NCI-H2227 (cell line): ENCODE data around the gene AANAT.
"Not testable (repeated sequence)": the region's sequence is repeated elsewhere in the genome, so short reads cannot be mapped to it uniquely, and the experiment has no call there.

Experiments
- DNase-seq: peaks from one replicate; lab custom pipeline; 2025; ENCODE audit not compliant: unreplicated experiment; lab: John Stamatoyannopoulos, UW

Gene AANAT

DNA sequence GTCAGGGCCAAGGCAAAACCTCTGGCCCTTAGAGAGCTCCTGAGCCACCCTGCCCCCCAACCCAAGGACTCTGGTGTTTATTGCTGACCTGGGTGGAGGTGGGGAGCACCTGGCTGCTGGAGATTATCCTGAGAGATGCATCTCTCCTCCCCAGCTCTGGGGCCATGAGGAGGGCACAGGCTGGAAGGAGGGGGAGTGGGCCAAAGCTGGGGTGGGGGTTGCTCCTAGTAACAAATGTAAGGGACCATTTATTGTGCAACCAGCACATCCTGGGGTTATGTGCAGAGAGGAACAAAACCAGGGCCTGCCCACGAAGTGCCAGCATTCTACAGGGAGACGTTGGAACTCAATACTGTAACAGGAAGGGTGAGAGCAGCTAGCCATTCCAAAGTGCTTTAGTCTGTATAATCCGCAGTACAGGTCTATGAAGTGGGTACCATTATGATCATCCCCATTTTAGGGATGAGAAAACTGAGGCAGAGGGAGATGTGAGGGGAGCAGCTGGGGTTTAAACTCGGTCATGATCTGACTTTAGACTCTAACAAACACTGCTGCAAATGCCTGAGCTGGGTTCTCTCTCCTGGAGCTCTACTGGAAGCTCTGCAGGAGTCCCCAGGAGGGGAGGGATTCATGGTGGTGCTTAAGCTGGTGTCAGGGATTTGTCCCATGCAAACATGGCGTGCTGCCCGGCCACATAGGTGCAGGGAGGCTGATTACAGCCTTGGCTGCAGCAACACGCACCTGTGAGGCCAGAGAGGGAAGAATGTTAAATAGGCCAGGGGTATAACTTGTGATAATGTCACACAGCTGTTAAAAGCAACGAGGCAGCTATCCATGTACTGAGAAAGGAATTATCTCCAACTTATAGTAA, 35.2 kb downstream of the AANAT start:
- no peak for DNase-seq

DNA sequence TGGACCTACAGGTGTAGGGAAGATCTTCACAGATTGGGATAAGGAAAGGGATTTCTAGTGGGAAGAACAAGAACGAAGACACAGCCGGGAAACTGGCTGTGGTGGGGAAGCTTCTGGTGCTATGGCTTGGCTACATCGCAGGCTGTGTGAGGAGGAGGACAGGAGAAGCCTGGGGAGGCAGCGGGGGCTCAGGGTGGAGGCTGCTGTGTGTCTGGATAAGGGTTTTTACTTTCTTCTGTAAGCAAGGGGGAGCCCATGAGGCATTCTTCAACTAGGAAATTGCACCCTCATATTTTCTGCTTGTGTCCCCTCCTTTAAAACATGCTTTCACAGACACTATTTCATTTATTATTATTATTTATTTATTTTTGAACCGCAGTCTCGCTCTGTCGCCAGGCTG, 36.7 kb downstream of the AANAT start:
- no peak for DNase-seq

DNA sequence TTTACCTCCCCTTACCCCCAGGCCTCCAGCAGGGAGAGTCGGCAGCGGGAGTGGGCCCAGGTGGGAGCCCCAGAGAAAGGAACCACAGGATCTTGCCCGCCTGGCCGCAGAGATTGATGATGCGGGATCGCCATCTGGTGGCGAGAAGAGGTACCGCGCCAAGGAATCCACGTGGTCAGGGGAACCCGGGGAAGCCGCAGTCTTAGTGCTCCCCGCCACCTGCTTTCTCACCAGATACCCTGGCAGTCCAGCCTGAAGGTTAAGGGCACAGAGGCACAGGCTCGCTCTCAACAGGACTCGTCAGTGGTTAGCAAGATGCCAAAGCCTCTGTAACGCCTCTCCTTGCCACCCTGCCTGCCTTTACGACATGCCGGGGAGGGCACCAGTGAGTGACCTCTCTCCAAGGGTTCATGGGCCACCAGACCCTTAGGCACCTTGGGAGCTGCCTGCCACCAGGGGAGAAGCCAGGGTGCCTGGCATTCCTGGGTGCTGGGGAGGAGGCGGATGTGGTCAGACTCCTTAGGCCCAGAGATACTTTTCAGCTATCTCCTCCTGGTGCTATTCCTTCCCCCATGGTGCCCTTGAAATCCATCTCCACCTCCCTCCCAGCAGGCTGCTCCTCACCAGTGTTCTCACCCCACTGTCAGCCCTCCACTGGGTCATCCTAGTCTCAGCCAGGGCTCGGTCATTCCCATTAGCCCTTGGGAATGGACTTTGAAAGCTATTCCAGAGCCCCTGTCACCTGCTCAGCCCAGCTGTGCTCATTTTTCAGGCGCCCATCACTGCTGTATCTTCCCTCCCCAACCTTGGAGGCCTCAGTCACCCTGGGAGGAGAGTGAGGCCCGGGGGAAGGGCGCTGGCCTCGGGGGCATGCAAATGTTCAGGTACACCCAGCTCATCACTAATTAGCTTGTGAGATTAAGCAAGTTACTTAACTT, 39.3 kb downstream of the AANAT start:
- DNase-seq, result peak; percentile 87

DNA sequence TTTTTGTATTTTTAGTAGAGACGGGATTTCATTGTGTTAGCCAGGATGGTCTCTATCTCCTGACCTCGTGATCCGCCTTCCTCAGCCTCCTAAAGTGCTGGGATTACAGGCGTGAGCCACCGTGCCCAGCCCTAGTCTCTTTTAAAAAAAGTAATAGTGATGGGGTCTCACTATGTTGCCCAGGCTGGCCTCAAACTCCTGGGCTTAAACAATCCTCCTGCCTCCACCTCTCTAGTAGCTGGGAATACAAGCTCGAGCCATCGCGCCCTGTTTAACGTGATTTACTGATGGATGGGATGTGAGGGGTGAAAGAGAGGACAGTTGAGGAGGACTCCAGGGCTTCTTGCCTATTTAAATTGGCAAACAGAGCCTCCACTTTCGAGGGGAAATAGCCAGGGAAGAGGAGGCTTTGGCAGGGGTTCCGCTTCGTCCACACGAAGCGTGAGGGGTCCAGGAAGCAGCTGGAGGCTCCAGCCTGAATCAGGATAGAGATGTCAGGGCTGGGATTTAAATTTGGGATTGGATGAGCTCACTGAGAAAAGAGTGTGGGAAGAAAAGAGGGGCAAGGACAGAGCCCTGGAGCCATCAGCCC, 41.2 kb downstream of the AANAT start:
- not testable (repeated sequence) for DNase-seq

DNA sequence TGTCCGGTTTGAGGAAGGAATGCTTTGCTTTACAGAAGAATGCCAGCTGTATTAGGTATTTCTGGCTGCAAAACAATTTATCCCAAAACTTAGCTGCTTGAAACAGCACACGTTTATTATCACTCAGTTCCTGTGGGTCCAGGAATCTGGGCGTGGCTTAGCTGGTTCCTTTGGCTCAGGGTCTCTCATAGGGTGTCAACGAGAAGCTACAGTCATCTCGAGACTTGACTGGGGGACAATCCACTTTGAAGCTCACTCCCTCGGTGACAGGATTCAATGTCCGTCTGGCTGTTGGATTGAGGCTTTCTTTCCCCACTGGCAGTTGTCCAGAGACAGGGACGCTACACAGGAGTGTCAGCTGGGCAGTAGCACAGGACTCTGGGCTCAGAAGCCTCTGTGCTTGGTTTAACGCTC, 43.4 kb downstream of the AANAT start:
- DNase-seq, result no peak

DNA sequence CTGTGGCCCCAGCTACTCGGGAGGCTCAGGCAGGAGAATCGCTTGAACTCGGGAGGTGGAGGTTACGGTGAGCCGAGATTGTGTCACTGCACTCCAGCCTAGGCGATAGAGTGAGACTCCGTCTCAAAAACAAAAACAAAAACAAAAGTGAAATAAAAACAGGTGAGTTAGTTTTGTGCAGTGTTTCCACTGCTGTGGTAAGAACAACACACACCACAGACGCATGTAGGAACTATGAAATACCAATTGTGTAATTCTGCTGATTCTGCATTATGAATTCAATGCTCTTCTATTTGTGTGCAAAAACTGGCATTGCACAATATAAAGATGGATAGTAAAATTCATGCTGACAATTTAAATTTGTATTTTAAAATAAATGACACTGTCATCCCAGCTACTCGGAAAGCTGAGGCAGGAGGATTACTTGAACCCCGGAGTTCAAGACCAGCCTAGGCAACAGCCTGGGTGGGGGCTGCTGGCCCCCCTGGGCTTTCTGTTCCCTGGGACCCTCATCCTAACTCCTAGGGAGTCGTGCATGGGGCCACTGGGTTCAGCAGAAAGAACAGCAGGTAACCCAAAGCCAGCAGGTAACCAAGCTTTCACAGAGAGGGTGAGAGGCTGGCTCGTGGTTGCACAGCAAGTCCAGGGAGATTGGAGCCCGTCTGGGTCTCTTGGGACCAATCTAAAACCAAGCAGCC, 44.4 kb downstream of the AANAT start:
- no peak for DNase-seq

DNA sequence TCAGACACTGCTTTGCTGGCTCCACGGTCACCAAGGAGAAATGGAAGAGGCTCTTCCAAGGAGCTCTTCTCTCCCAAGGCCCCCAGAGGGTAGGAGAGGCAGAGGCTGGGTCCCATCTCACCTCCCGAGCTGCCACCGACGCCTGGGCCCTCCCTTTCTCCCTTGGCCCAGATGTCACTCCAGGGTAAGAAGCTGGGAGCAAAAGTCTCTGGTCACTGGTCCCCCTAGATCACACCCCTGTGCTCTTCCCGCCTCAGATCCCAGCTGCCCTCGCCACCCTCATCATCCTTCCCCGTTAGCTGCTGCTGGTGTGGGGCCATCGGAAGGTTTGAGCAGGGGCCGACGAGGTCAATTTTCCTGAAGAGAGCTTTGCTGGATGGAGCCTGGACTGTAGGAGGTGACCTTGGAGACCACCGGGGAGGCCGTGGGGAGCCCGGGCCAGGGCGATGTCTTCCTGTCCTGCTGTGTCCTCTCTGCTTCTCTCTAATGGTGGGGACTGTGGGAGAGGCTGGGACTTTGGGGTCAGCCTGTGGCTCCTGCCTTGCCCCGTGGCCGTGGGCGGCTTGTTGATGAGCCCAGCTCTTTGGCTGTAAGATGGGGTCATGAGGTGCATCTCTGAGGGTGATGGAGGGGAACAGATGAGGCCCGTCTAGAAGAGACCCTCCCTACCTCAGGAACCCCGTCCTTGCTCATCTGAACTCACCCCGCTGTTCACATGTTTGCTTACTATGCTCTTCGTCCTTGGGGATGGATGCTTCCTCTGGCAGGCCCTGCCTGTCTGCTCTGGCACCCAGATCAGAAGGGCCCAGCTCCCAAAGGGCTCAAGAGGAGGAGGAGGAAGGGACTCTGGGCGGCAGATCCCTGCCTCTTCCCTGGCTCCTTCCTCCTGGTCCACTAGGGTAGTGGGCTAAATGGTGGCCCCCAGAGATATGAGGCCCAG, 45.2 kb downstream of the AANAT start:
- DNase-seq, result no peak

DNA sequence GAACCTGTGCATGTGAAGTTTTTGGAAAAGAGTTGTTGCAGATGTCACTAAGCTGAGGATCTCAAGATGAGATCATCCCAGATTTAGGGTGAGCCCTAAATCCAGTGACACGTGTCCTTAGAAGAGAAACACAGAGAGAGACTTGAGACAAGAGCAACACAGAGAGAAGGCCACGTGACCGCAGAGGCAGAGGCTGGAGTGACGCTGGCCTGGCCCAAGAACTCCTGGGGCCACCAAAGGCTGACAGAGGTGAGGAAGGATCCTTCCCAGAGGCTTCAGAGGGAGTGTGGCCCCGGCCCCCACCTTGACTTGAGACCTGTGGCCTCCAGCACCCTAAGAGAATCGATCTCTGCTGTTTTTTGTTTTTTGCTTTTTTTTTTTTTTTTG, 45.9 kb downstream of the AANAT start:
- DNase-seq, result no peak

DNA sequence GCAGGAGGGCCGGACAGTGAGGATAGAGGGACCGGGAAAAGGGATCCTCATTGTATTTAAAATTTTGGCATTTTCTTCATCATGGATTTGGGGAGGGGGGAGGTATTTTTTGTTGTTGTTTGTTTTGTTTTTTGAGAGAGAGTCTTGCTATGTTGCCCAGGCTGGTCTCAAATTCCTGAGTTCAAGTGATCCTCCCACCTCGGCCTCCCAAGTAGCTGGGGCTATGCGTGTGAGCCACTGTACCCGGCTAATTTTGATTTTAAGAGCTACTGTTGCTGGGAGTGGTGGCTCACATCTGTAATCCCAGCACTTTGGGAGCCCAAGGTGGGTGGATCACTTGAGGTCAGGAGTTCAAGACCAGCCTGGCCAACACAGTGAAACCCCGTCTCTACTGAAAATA, 47.0 kb downstream of the AANAT start:
- not testable (repeated sequence) for DNase-seq

DNA sequence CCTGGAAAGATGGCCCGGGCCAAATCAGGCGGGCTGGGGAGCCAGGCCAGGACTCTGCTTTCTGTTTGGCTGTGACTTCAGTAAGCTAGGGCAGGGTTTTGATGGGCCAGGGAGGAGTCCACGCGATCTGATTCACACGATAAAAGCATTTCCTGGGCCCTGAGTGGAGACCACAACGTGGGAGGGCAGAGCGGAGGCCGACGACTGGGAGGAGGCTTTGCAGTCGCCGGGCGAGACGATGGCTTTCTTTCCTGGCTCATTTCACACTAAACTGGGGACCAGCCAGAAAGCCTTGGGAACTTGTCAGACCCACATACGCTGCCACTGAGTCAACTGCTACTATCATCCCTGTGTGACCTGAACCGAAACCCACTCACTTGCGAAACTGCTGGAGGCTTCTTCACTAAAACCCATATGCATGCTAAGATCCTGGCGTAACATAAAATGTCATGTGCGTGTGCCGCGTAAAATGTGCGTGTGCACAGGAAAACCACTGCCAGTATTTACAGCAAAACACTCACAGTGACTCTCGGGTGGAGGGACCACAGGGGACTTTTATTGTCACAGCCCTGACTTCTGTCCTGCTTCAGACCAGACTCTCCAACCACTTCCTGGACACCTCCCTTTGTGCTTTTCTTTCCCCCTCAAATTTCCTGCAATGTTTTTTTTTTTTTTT, 48.0 kb downstream of the AANAT start:
- DNase-seq, result no peak

DNA sequence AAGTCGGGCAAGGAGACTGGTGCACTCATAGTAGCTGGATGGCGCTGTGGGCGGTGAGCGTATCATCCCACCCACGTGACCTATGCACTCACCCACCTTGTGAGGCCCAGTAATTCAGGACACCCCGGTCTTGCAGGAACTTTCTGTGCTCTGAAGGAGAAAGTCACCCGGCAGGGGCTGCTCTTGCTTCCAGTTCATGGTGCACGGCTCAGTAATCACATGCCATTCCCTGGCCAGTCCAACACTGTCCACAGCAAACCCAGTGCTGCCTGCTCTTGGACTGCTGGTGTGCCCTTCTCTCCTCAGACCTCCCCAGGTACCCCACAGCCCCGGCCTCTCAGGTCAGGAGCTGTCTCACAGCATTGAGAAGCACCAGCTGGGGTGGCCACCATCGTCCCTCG, 50.2 kb downstream of the AANAT start:
- no peak for DNase-seq

DNA sequence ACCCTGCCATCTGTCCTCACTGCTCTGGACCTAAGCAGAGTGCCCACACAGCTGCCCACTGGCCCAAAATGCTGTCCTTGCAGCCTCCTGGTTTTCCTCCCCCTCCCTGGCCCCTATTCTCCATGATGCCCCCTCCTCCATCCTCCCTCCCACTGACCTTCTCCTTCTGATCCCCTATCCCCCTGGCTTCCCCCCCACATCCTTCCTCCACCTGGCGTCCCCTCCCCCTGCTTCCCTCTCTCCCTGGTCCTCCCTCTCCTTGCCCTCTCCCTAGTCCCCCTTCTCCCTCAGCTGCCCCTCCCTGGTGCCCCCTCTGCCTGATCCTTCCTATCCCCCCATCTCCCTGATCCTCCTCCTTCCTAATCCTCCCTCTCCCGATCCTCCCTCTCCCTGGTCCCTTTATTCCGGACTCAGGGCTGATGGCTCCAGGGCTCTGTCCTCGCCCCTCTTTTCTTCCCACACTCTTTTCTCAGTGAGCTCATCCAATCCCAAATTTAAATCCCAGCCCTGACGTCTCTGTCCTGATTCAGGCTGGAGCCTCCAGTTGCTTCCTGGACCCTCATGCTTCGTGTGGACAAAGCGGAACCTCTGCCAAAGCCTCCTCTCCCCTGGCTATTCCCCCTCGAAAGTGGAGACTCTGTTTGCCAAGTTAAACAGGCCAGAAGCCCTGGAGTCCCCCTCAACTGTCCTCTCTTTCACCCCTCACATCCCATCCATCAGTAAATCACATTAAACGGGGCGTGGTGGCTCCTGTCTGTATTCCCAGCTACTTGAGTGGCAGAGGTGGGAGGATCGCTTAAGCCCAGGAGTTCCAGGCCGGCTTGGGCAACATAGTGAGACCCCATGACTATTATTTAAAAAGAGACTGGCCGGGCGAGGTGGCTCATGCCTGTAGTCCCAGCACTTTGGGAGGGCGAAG, 51.9 kb downstream of the AANAT start:
- DNase-seq, result no peak
